ENCODE results near the gene TRPM4. TPM values are rescaled to one million over a fixed set of nuclear protein-coding genes. Genes with fewer than 3 reads are reported as not detected.

Gene TRPM4
- total RNA-seq, 1 donor from 2014 or later: 3.1 TPM

DNA sequence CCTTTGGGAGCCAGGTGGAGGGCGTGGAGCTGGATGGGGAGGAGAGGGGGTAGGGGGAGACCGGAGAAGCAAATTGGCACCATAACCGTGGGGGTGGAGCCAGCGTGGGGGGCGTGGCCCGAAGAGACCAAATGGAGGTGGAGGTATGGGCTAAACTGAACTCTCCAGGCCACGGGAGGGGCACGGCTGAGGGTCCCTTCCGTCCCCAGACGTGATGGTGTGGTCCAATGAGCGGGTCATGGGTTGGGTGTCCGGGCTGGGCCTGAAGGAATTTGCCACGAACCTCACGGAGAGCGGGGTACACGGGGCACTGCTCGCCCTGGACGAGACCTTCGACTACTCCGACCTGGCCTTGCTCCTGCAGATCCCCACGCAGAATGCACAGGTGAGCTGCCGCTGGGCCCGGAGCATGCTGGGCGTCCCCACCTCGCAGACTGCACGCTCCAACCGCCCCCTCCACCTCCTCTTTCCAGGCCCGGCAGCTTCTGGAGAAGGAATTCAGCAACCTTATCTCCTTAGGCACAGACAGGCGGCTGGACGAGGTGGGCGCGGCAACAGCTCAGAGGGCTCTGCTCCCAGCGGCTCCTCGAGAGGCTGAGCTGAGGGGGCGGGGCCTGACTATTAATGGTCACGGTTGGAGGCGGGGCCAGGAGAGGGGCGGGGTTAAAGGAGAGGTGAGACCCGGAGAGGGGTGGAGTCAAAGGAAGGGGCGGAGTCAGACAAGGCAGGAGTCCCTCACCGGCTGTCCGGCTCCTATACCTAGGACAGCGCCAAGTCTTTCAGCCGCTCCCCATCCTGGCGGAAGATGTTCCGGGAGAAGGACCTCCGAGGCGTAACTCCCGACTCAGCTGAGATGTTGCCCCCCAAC lies 8.6 kb upstream of the TRPM4 start:
- no peaks in the 10 kb centered on the region for H3K79me2 ChIP-seq (ENCODE audit: low read depth)
- no peak overlapping the region for H3K9ac ChIP-seq
- Mint-ChIP-seq H3K27me3 (ENCODE audit: insufficient read depth, low read depth) (peaks cover 3% of the 10 kb centered on the region), H3K4me3 (peak overlapping the region; percentile 96), H3K9me3 (no peaks in the 10 kb centered on the region), H3K27ac (no peak overlapping the region), H3K36me3 (peaks cover 1% of the 10 kb centered on the region), H3K4me1 (peaks cover 36% of the 10 kb centered on the region)
- H2AFZ ChIP-seq (replicated peaks): peak overlapping the region; percentile 68
- TF ChIP-seq, protein P1, sequence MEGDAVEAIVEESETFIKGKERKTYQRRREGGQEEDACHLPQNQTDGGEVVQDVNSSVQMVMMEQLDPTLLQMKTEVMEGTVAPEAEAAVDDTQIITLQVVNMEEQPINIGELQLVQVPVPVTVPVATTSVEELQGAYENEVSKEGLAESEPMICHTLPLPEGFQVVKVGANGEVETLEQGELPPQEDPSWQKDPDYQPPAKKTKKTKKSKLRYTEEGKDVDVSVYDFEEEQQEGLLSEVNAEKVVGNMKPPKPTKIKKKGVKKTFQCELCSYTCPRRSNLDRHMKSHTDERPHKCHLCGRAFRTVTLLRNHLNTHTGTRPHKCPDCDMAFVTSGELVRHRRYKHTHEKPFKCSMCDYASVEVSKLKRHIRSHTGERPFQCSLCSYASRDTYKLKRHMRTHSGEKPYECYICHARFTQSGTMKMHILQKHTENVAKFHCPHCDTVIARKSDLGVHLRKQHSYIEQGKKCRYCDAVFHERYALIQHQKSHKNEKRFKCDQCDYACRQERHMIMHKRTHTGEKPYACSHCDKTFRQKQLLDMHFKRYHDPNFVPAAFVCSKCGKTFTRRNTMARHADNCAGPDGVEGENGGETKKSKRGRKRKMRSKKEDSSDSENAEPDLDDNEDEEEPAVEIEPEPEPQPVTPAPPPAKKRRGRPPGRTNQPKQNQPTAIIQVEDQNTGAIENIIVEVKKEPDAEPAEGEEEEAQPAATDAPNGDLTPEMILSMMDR (IDR thresholded peaks at IDR 0.05): no peak
- TF ChIP-seq EZH2 (IDR thresholded peaks at IDR 0.05): no peak
- DNase-seq (ENCODE audit: low spot score): peak; percentile 100
- H3K9me3 ChIP-seq (ENCODE audit: low read depth): no peaks in the 10 kb centered on the region
- peaks cover 34% of the 10 kb centered on the region for H3K27me3 ChIP-seq
- H3F3A ChIP-seq (ENCODE audit: low read depth): peaks cover 62% of the 10 kb centered on the region
- H3K4me2 ChIP-seq: peak overlapping the region; percentile 92
- no peak overlapping the region for H3K27ac ChIP-seq
- H3K36me3 ChIP-seq: no peaks in the 10 kb centered on the region
- H3K4me1 ChIP-seq: peaks cover 16% of the 10 kb centered on the region
- H4K20me1 ChIP-seq (ENCODE audit: low read depth): peaks cover 6% of the 10 kb centered on the region
- peak overlapping the region; percentile 67 for H3K4me3 ChIP-seq

DNA sequence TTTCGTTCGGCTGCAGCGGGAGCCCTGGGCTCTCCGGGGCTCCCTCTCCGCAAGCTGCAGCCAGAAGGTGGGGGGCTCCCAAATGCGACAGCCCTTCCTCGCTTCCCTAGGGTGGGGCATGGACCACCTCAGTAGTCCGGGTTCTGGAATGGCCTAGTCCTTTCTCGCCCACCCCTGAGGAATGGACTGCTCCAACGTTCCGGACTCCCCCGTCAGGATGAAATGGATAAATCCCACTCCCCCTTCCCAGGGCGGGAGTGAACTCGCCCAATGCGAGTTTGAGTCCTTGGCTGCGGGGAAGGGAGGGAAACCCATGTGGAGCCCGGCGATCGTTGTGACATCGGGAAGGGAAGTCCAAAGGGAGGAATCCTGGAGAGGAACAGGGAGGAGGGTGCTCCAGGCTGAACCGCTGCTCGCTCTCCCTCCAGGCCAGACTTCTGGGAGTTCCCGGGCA lies 7.9 kb upstream of the TRPM4 start:
- peaks cover 36% of the 10 kb centered on the region for H3K4me1 Mint-ChIP-seq
- TF ChIP-seq EZH2 (IDR thresholded peaks at IDR 0.05) (no peak), EZH2phosphoT487 (IDR thresholded peaks at IDR 0.05) (no peak)
- TF ChIP-seq, protein P1 (IDR thresholded peaks at IDR 0.05): no peak
- peak; percentile 92 for DNase-seq (ENCODE audit: low spot score)
- H3K4me2 ChIP-seq: peak overlapping the region; percentile 92
- H2AFZ ChIP-seq (replicated peaks): peak overlapping the region; percentile 93
- peaks cover 37% of the 10 kb centered on the region for H3K27me3 ChIP-seq
- H3K9ac ChIP-seq: no peak overlapping the region
- H3K4me1 ChIP-seq: peaks cover 16% of the 10 kb centered on the region
- peak overlapping the region; percentile 67 for H3K4me3 ChIP-seq
- H3K79me2 ChIP-seq (ENCODE audit: low read depth): no peaks in the 10 kb centered on the region
- no peak overlapping the region for H3K27ac ChIP-seq
- no peaks in the 10 kb centered on the region for H3K36me3 ChIP-seq
- H3K9me3 ChIP-seq (ENCODE audit: low read depth): no peaks in the 10 kb centered on the region
- H3F3A ChIP-seq (ENCODE audit: low read depth): peaks cover 62% of the 10 kb centered on the region
- H3K27me3 Mint-ChIP-seq (ENCODE audit: insufficient read depth, low read depth): peaks cover 8% of the 10 kb centered on the region
- peaks cover 4% of the 10 kb centered on the region for H3K36me3 Mint-ChIP-seq
- H3K9me3 Mint-ChIP-seq: no peaks in the 10 kb centered on the region
- peak overlapping the region; percentile 96 for H3K4me3 Mint-ChIP-seq
- peak overlapping the region; percentile 97 for H3K27ac Mint-ChIP-seq
- H4K20me1 ChIP-seq (ENCODE audit: low read depth): peaks cover 6% of the 10 kb centered on the region

DNA sequence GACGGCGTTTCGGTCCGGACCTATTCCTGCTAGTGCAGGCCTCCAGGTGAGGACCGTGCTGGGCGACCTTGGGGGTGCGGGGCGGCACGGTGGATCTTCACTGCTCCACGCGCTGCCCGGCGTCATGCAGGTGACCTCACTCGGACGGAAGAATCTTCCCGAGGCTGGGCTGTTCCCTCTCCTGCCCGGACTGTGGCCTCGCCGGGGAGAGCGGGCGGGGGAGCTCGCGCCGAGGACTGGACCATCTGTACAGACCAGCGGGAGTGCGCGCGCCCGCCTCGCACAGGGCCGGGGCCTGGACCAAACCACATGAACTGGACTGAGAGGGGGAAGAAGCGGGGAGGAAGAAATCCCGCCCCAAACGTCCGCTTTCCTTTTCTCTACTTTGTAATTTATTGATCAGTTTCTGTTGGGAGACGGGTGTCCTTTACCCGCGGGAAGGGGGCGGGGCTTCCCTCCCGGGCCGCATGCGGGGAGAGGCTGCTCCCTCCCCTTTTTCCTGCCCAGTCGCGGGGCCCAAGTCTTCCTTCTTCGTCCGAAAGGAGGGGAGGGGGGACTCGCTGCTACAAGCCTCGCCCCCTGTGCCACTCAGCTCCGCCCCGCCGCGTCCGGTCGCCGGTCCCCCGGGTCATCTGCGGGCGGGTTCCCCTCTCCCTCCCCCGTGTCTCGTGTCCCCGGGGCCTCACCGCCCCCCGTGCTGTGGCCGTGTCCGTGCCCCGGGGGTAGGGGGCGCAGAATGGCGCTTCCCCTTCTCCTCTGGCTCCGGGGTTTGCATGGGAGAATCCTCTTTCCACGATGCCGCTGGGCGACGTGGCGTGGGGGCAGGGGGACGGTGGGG lies 7.3 kb upstream of the TRPM4 start:
- no peaks in the 10 kb centered on the region for H3K36me3 ChIP-seq
- no peaks in the 10 kb centered on the region for H3K79me2 ChIP-seq (ENCODE audit: low read depth)
- H3K4me3 ChIP-seq: peak overlapping the region; percentile 67
- TF ChIP-seq EZH2phosphoT487 (IDR thresholded peaks at IDR 0.05) (no peak), EZH2 (IDR thresholded peaks at IDR 0.05) (no peak)
- TF ChIP-seq, protein P1 (IDR thresholded peaks at IDR 0.05): no peak
- peaks cover 58% of the 10 kb centered on the region for H3F3A ChIP-seq (ENCODE audit: low read depth)
- Mint-ChIP-seq H3K27me3 (ENCODE audit: insufficient read depth, low read depth) (peaks cover 10% of the 10 kb centered on the region), H3K27ac (peak overlapping the region; percentile 97), H3K9me3 (no peaks in the 10 kb centered on the region), H3K36me3 (peaks cover 6% of the 10 kb centered on the region), H3K4me1 (peaks cover 38% of the 10 kb centered on the region), H3K4me3 (peak overlapping the region; percentile 96)
- H3K9ac ChIP-seq: no peak overlapping the region
- H3K9me3 ChIP-seq (ENCODE audit: low read depth): no peaks in the 10 kb centered on the region
- H3K4me1 ChIP-seq: peaks cover 18% of the 10 kb centered on the region
- peak overlapping the region; percentile 93 for H2AFZ ChIP-seq (replicated peaks)
- peak; percentile 94 for DNase-seq (ENCODE audit: low spot score)
- H3K4me2 ChIP-seq: peak overlapping the region; percentile 92
- peaks cover 37% of the 10 kb centered on the region for H3K27me3 ChIP-seq
- peaks cover 6% of the 10 kb centered on the region for H4K20me1 ChIP-seq (ENCODE audit: low read depth)
- H3K27ac ChIP-seq: peak overlapping the region; percentile 84
